ENCODE measurements around the gene NUDT3. TPM values are rescaled to one million over a fixed set of nuclear protein-coding genes. Genes with fewer than 3 reads are reported as not detected.
A peak's percentile ranks its signal among the peaks of the same experiment; 100 is the strongest.
"Not testable (repeated sequence)": the region's sequence is repeated elsewhere in the genome, so short reads cannot be mapped to it uniquely, and the experiment has no call there.

Gene NUDT3
- total RNA-seq, 3 donors from 2014 or later = 28.7 to 33.8 (median 29.0) TPM

DNA sequence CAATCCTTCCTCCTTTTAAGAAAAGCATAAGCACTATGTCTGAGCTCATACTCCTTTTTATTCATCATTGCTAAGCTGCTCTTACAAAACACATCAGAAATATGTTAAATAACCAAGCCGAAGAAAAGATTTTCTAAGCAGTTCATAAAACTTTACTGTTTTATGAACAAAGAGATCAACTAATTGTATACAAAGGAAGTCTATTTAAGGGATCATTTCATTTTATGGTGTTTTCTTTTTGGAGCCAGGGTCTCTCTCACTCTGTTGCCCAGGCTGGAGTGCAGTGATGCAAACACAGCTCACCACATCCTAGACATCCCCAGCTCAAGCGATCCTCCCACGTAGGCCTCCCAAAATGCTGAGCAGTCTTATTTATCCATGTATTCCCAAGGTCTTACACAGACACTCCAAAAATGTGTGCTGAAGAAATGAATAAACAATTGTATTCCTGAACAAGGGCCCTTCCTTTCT, 9.3 kb downstream of the NUDT3 start:
- intact Hi-C loops (cut with DNase I; ENCODE audit: low total_unique reads) = no loop called here
- Histone ChIP-seq H3K4me3 (no peak overlapping the region), H3K4me1 (no peaks in the 10 kb centered on the region), H3K9me3 (no peaks in the 10 kb centered on the region), H3K27ac (peak overlapping the region; percentile 24 to 33), H3K36me3 (no peaks in the 10 kb centered on the region), H3K27me3 (no peaks in the 10 kb centered on the region)
- TF ChIP-seq, protein P1, sequence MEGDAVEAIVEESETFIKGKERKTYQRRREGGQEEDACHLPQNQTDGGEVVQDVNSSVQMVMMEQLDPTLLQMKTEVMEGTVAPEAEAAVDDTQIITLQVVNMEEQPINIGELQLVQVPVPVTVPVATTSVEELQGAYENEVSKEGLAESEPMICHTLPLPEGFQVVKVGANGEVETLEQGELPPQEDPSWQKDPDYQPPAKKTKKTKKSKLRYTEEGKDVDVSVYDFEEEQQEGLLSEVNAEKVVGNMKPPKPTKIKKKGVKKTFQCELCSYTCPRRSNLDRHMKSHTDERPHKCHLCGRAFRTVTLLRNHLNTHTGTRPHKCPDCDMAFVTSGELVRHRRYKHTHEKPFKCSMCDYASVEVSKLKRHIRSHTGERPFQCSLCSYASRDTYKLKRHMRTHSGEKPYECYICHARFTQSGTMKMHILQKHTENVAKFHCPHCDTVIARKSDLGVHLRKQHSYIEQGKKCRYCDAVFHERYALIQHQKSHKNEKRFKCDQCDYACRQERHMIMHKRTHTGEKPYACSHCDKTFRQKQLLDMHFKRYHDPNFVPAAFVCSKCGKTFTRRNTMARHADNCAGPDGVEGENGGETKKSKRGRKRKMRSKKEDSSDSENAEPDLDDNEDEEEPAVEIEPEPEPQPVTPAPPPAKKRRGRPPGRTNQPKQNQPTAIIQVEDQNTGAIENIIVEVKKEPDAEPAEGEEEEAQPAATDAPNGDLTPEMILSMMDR (IDR thresholded peaks at IDR 0.05) = no peak
- TF ChIP-seq POLR2AphosphoS5 (IDR thresholded peaks at IDR 0.05) (no peak), POLR2A (IDR thresholded peaks at IDR 0.05) (no peak)
- DNase-seq (ENCODE audit: low spot score in 2 of 2) = no peak

GRCh38 chr6:34381081-34381480, 11.4 kb downstream of the NUDT3 start:
- no peaks in the 10 kb centered on the region for H3K9me3 ChIP-seq
- H3K36me3 ChIP-seq = no peaks in the 10 kb centered on the region
- TF ChIP-seq POLR2AphosphoS5 (IDR thresholded peaks at IDR 0.05) (no peak), POLR2A (IDR thresholded peaks at IDR 0.05) (no peak)
- TF ChIP-seq, protein P1 (IDR thresholded peaks at IDR 0.05) = no peak
- no peaks in the 10 kb centered on the region for H3K4me1 ChIP-seq
- no peak overlapping the region for H3K4me3 ChIP-seq
- DNase-seq (ENCODE audit: low spot score in 2 of 2) = no peak
- H3K27ac ChIP-seq = no peak overlapping the region
- no peaks in the 10 kb centered on the region for H3K27me3 ChIP-seq
- intact Hi-C loops (cut with DNase I; ENCODE audit: low total_unique reads) = no loop called here

- no peak overlapping the region for H3K27ac ChIP-seq
- DNase-seq (ENCODE audit: low spot score in 2 of 2) = no peak
- H3K9me3 ChIP-seq = no peaks in the 10 kb centered on the region
- no peaks in the 10 kb centered on the region for H3K36me3 ChIP-seq
- H3K4me1 ChIP-seq = no peaks in the 10 kb centered on the region
- TF ChIP-seq, protein P1 (IDR thresholded peaks at IDR 0.05) = no peak
- TF ChIP-seq POLR2A (IDR thresholded peaks at IDR 0.05) (no peak), POLR2AphosphoS5 (IDR thresholded peaks at IDR 0.05) (no peak)
- H3K27me3 ChIP-seq = no peaks in the 10 kb centered on the region
- H3K4me3 ChIP-seq = no peak overlapping the region
- intact Hi-C loops (cut with DNase I; ENCODE audit: low total_unique reads) = no loop called here
These were observed 14.0 kb downstream of the NUDT3 start for GRCh38 chr6:34378470-34378869.

DNA sequence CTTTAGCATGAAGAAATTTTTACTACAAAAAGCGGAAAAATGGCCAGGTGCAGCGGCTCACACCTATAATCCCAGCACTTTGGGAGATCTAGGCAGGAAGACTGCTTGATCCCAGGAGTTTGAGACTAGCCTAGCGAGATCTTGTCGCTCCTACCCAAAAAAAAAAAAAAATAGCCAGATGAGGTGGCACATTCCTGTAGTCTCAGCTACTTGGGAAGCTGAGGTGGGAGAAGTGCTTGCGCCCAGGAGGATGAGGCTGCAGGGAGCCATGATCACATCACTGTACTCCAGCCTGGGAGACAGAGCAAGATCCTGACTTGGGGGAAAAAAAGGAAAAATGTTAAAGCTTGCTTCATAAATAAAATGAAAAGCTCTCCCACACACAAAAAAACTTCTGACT, 14.5 kb downstream of the NUDT3 start:
- Histone ChIP-seq H3K4me3 (no peak overlapping the region), H3K27me3 (no peaks in the 10 kb centered on the region), H3K36me3 (no peaks in the 10 kb centered on the region), H3K4me1 (no peaks in the 10 kb centered on the region), H3K27ac (no peak overlapping the region), H3K9me3 (no peaks in the 10 kb centered on the region)
- TF ChIP-seq, protein P1 (IDR thresholded peaks at IDR 0.05) = no peak
- no peak for TF ChIP-seq POLR2A (IDR thresholded peaks at IDR 0.05)
- TF ChIP-seq POLR2AphosphoS5 (IDR thresholded peaks at IDR 0.05) = no peak
- intact Hi-C loops (cut with DNase I; ENCODE audit: low total_unique reads) = no loop called here
- no peak for DNase-seq (ENCODE audit: low spot score in 2 of 2)

GRCh38 chr6:34377571-34377970, 14.9 kb downstream of the NUDT3 start:
- DNase-seq (ENCODE audit: low spot score in 2 of 2); H3K9me3 ChIP-seq; H3K4me3 ChIP-seq; H3K27ac ChIP-seq; H3K4me1 ChIP-seq; H3K36me3 ChIP-seq; intact Hi-C loops (cut with DNase I; ENCODE audit: low total_unique reads); H3K27me3 ChIP-seq: not testable (repeated sequence)

DNA sequence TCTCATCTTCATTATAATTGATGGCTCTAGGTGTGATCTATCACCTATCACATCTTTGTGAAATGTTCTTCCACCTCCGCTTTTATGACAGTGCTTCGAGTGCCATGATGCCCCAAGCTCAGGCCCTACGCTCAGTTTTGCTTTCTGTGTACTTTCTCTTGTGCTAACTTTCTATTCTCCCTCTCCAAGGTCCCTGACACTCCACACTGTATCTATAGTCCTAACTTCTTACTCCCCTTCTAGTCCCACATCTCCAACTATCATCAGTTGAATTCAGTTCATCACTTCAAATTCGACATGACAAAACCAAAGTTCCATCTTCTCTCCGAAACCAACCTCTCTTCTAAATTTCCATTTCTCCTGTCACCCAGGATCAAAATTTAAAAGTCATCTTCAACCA, 16.6 kb downstream of the NUDT3 start:
- intact Hi-C loops (cut with DNase I; ENCODE audit: low total_unique reads) = no loop called here

More for the DNA sequence above, 16.6 kb downstream of the NUDT3 start:
- Histone ChIP-seq H3K36me3 (no peaks in the 10 kb centered on the region), H3K27ac (no peak overlapping the region), H3K4me1 (no peaks in the 10 kb centered on the region), H3K27me3 (no peaks in the 10 kb centered on the region), H3K4me3 (no peak overlapping the region), H3K9me3 (no peaks in the 10 kb centered on the region)
- TF ChIP-seq POLR2A (IDR thresholded peaks at IDR 0.05) = no peak
- no peak for DNase-seq (ENCODE audit: low spot score in 2 of 2)

All from breast epithelium (tissue), 4 donors.